Thyroid gland (tissue), 4 donors: ENCODE measurements around the gene CTNNBL1.

Experiments used
- CTCF ChIP-seq, 6 experiments: fragments of 200-600 bp in 3 of 6; fragments of 450-650 bp in 3 of 6; sonication (generic) in 3 of 6; IDR thresholded peaks; one replicate each; pipeline ENCODE4 v1.5.1; 2016 to 2019; ENCODE audit warnings: antibody characterized with exemption in 6 of 6, mild to moderate bottlenecking in 2 of 6, inconsistent platforms in 1 of 6, moderate library complexity in 1 of 6
- POLR2A ChIP-seq, 2 donors: fragments of 450-650 bp; IDR thresholded peaks; one replicate each; pipeline ENCODE4 v1.6.1; 2017; ENCODE audit warnings: antibody characterized with exemption in 2 of 2, mild to moderate bottlenecking in 2 of 2, moderate library complexity in 1 of 2

- TF ChIP-seq CTCF (IDR thresholded peaks at IDR 0.05) (no peak), POLR2A (IDR thresholded peaks at IDR 0.05) (no peak)
Measured at GRCh38 chr20:37881601-37882343, 187.9 kb downstream of the CTNNBL1 start.
